Measurements from ENCODE around the gene FBF1. TPM values are rescaled to one million over a fixed set of nuclear protein-coding genes. Genes with fewer than 3 reads are reported as not detected.
A peak's percentile ranks its signal among the peaks of the same experiment; 100 is the strongest.

Gene FBF1
- total and polyA plus RNA-seq, 9 of the 15 experiments (the other 6 are each of a cell fraction or from before 2014, with no cell fraction given) = 0.46 to 14.9 (median 7.5) TPM

DNA sequence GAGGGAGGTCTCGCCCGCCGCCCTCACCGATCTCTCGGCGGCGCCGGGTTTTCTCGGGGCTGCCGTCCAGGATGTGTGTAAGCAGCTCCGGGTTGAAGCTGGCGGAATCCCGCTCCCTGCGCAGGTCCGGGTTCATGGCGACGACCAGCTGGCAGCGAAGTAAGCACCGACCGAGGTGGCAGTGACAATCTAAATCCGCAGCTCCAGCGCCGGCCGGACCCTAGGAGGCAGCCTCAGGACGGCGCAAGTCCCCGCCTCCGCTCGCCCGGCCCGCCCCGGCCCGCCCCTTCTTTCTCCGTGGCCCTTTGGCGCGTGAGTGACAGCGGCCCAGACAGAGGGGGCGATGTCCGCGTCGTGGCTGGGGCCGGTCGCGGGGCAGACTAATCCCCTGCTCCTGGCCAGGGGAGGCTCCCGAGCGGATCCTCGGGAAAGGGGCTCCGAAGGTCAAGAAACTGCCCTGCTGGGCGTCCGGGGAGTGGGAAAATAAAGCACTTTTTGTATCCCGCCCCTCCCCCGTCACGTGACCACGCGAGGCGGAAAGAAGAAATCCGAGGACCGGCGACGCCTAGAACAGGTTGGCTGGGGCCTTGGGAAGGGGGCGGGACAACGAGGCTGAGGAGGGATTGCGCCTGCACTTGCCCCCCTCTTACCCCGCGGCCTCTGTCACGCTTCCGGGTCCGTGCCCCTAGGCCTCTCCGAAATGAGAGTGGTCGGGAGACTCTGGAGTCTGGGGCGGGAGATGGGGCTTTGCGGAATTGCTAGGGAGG lies 38.3 kb upstream of the FBF1 start, which contains the start of the genes ACOX1 and TEN1 (continued):
- TF ChIP-seq, protein P1, sequence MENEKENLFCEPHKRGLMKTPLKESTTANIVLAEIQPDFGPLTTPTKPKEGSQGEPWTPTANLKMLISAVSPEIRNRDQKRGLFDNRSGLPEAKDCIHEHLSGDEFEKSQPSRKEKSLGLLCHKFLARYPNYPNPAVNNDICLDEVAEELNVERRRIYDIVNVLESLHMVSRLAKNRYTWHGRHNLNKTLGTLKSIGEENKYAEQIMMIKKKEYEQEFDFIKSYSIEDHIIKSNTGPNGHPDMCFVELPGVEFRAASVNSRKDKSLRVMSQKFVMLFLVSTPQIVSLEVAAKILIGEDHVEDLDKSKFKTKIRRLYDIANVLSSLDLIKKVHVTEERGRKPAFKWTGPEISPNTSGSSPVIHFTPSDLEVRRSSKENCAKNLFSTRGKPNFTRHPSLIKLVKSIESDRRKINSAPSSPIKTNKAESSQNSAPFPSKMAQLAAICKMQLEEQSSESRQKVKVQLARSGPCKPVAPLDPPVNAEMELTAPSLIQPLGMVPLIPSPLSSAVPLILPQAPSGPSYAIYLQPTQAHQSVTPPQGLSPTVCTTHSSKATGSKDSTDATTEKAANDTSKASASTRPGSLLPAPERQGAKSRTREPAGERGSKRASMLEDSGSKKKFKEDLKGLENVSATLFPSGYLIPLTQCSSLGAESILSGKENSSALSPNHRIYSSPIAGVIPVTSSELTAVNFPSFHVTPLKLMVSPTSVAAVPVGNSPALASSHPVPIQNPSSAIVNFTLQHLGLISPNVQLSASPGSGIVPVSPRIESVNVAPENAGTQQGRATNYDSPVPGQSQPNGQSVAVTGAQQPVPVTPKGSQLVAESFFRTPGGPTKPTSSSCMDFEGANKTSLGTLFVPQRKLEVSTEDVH (IDR thresholded peaks at IDR 0.05; ENCODE audit: low read depth, partially characterized antibody) = peak; percentile 16
- TF ChIP-seq MYNN (IDR thresholded peaks at IDR 0.05) (0 out of 2 replicates have a peak, but pooled peaks have one; percentile 39), MYNN (CRISPR knock-in tag; IDR thresholded peaks at IDR 0.05) (no peak), NFE2L1 (tag; IDR thresholded peaks at IDR 0.05; ENCODE audit: borderline replicate concordance, low read depth) (no peak), SMC3 (conservative IDR thresholded peaks at IDR 0.05; ENCODE audit: insufficient read depth, low read depth, low read length) (no peak), CEBPB (tag; IDR thresholded peaks at IDR 0.05) (no peak), PHF20 (IDR thresholded peaks at IDR 0.05; ENCODE audit: partially characterized antibody) (peak; percentile 91), STAT5B (CRISPR knock-in tag; IDR thresholded peaks at IDR 0.05) (no peak), MCM2 (IDR thresholded peaks at IDR 0.05; ENCODE audit: low read depth) (no peak), PHF8 (IDR thresholded peaks at IDR 0.05; ENCODE audit: borderline replicate concordance, low read length) (peak; percentile 78), SREBF2 (CRISPR knock-in tag; IDR thresholded peaks at IDR 0.05) (no peak), IFI16 (CRISPR knock-in tag; IDR thresholded peaks at IDR 0.05) (no peak), SMAD1 (IDR thresholded peaks at IDR 0.05; ENCODE audit: low read depth, low read length, partially characterized antibody) (peak; percentile 83)
- TF ChIP-seq, protein P2, sequence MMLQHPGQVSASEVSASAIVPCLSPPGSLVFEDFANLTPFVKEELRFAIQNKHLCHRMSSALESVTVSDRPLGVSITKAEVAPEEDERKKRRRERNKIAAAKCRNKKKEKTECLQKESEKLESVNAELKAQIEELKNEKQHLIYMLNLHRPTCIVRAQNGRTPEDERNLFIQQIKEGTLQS (IDR thresholded peaks at IDR 0.05) = peak; percentile 55; the same call in 1 of the 2 replicates
- TF ChIP-seq, protein P2 (CRISPR knock-in tag; conservative IDR thresholded peaks at IDR 0.05) = no peak
- TF ChIP-seq, protein P3, sequence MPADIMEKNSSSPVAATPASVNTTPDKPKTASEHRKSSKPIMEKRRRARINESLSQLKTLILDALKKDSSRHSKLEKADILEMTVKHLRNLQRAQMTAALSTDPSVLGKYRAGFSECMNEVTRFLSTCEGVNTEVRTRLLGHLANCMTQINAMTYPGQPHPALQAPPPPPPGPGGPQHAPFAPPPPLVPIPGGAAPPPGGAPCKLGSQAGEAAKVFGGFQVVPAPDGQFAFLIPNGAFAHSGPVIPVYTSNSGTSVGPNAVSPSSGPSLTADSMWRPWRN (IDR thresholded peaks at IDR 0.05; ENCODE audit: low read depth) = peak; percentile 70; the same call in 1 of the 2 replicates
- TF ChIP-seq, protein P4, sequence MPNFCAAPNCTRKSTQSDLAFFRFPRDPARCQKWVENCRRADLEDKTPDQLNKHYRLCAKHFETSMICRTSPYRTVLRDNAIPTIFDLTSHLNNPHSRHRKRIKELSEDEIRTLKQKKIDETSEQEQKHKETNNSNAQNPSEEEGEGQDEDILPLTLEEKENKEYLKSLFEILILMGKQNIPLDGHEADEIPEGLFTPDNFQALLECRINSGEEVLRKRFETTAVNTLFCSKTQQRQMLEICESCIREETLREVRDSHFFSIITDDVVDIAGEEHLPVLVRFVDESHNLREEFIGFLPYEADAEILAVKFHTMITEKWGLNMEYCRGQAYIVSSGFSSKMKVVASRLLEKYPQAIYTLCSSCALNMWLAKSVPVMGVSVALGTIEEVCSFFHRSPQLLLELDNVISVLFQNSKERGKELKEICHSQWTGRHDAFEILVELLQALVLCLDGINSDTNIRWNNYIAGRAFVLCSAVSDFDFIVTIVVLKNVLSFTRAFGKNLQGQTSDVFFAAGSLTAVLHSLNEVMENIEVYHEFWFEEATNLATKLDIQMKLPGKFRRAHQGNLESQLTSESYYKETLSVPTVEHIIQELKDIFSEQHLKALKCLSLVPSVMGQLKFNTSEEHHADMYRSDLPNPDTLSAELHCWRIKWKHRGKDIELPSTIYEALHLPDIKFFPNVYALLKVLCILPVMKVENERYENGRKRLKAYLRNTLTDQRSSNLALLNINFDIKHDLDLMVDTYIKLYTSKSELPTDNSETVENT (CRISPR knock-in tag; IDR thresholded peaks at IDR 0.05) = no peak
- TF ChIP-seq, protein P5, sequence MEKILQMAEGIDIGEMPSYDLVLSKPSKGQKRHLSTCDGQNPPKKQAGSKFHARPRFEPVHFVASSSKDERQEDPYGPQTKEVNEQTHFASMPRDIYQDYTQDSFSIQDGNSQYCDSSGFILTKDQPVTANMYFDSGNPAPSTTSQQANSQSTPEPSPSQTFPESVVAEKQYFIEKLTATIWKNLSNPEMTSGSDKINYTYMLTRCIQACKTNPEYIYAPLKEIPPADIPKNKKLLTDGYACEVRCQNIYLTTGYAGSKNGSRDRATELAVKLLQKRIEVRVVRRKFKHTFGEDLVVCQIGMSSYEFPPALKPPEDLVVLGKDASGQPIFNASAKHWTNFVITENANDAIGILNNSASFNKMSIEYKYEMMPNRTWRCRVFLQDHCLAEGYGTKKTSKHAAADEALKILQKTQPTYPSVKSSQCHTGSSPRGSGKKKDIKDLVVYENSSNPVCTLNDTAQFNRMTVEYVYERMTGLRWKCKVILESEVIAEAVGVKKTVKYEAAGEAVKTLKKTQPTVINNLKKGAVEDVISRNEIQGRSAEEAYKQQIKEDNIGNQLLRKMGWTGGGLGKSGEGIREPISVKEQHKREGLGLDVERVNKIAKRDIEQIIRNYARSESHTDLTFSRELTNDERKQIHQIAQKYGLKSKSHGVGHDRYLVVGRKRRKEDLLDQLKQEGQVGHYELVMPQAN (IDR thresholded peaks at IDR 0.05; ENCODE audit: borderline replicate concordance) = peak; percentile 59; the same call in 1 of the 2 replicates
